ENCODE data around the gene ZCCHC10.
A peak's percentile ranks its signal among the peaks of the same experiment; 100 is the strongest.
"Not testable (repeated sequence)": the region's sequence is repeated elsewhere in the genome, so short reads cannot be mapped to it uniquely, and the experiment has no call there.

ZCCHC10 gene

GRCh38 chr5:132972436-132972828 lies 53.9 kb downstream of the ZCCHC10 start:
- DNase-seq: not testable (repeated sequence)

GRCh38 chr5:132971483-132972435 lies 54.6 kb downstream of the ZCCHC10 start:
- no peak for DNase-seq

- no peak for DNase-seq
These were observed 61.2 kb downstream of the ZCCHC10 start for GRCh38 chr5:132965120-132965519.

- DNase-seq: peak; percentile 98
These were observed 62.9 kb downstream of the ZCCHC10 start, which contains the start of gene AFF4 for GRCh38 chr5:132963171-132964104. TSS of gene AFF4 (minus strand) at chr5:132963634. CDS start at chr5:132937189, 26,445 bp downstream.

GRCh38 chr5:132962429-132963021 lies 63.8 kb downstream of the ZCCHC10 start:
- DNase-seq: peak; percentile 92

GRCh38 chr5:132961887-132962286 lies 64.5 kb downstream of the ZCCHC10 start:
- peak; percentile 72 for DNase-seq

DNA sequence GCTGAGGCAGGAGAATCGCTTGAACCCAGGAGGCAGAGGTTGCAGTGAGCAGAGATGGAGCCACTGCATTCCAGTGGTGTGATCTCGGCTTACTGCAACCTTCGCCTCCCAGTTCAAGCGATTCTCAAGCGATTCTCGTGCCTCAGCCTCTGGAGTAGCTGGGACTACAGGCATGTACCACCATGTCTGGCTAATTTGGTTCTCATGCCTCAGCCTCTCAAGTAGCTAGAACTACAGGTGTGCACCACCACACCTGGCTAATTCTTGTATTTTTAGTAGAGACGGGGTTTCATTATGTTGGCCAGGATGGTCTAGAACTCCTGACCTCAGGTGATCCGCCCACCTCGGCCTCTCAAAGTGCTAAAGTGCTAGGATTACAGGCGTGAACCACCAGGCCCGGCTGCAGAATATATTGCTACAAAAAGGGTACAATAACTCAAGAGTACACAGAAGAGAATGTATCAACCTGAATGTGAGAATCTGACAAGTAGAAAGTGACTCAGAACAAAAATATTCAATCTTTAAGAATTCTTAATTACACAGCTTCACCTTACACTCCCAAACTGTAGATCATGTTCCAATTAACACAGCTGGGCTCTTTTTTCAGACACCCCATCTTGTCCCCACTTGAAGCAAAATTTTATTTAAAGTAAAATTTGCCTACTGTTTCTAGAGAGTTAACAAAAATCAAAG lies 65.1 kb downstream of the ZCCHC10 start:
- DNase-seq: not testable (repeated sequence)

GRCh38 chr5:132956166-132956799 lies 70.1 kb downstream of the ZCCHC10 start:
- not testable (repeated sequence) for DNase-seq

- no peak for DNase-seq
These were observed 72.6 kb downstream of the ZCCHC10 start for GRCh38 chr5:132953710-132954109.

GRCh38 chr5:132952829-132953228 lies 73.5 kb downstream of the ZCCHC10 start:
- DNase-seq: no peak

DNA sequence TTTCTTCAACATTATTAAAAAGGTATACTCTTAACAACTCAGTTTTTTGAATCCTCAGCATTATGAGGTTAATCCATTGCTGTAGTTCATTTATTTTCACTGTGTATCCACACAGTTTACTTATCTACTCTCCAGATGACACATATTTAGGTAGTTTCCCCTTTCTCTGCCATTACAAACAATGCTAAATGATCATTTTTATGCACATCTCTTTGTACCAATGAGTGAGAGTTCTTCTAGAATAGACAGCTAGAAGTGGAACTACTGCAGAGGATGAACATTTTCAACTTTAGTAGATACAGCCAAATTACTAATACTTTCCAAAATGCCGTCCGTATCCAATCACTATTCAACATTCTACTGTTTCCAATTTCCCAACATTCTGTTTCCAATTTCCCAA lies 74.5 kb downstream of the ZCCHC10 start:
- no peak for DNase-seq

GRCh38 chr5:132949136-132949535 lies 77.2 kb downstream of the ZCCHC10 start:
- DNase-seq: no peak

GRCh38 chr5:132947671-132948070 lies 78.7 kb downstream of the ZCCHC10 start:
- DNase-seq: no peak
